LNCAP (cell line): ENCODE data around the gene SLC13A2.

ENCODE experiments used
- CTCF ChIP-seq: fragments of 450-650 bp; IDR thresholded peaks from 2 replicates; pipeline ENCODE4 v1.5.1; 2017; ENCODE audit warnings: mild to moderate bottlenecking

The SLC13A2 gene

GRCh38 chr17:28521311-28522085 lies 48.1 kb downstream of the SLC13A2 start:
- no peak for TF ChIP-seq CTCF

- TF ChIP-seq CTCF, result no peak
Observed at GRCh38 chr17:28523186-28523585, 49.7 kb downstream of the SLC13A2 start.

GRCh38 chr17:28523876-28524275 lies 50.4 kb downstream of the SLC13A2 start:
- no peak for TF ChIP-seq CTCF

GRCh38 chr17:28524476-28525424 lies 51.3 kb downstream of the SLC13A2 start:
- TF ChIP-seq CTCF, result no peak

GRCh38 chr17:28526381-28526780 lies 52.9 kb downstream of the SLC13A2 start:
- no peak for TF ChIP-seq CTCF

- no peak for TF ChIP-seq CTCF
Observed at GRCh38 chr17:28527181-28527681, 53.8 kb downstream of the SLC13A2 start.

GRCh38 chr17:28527859-28528258 lies 54.4 kb downstream of the SLC13A2 start:
- TF ChIP-seq CTCF, result no peak
